SK-N-SH (cell line): ENCODE data around the gene HK1. TPM values are rescaled to one million over a fixed set of nuclear protein-coding genes. Genes with fewer than 3 reads are reported as not detected.
A peak's percentile ranks its signal among the peaks of the same experiment; 100 is the strongest.

ENCODE experiments used
- CTCF ChIA-PET: fragments of 300-600, 350-600 bp; formaldehyde crosslinking; extraction: SDS; loops from one replicate; lab custom pipeline; 2021; lab: Yijun Ruan, JAX
- POLR2A ChIA-PET: fragments of 350-600 bp; sonication (Branson Sonifier 250); formaldehyde crosslinking; extraction: SDS; loops from one replicate; lab custom pipeline; 2020; ENCODE audit warnings: antibody characterized with exemption, inconsistent platforms; lab: Yijun Ruan, JAX
- DNase-seq: peaks from one replicate; pipeline ENCODE4 v3.0.0; 2012
- H2AFZ ChIP-seq: fragments of 200-600 bp; sonication (generic); 2 replicates; pipeline ENCODE4 v1.8.1; 2016; ENCODE audit warnings: antibody characterized with exemption, mild to moderate bottlenecking, low read depth
- H3F3A ChIP-seq: fragments of 200-600 bp; sonication (generic); replicated peaks from 2 replicates; pipeline ENCODE3; 2016; ENCODE audit warnings: antibody characterized with exemption, mild to moderate bottlenecking; ENCODE audit not compliant: insufficient read depth
- H3K27ac ChIP-seq, 2 experiments: fragments of 200-500 bp in 1 of 2; fragments of 200-600 bp in 1 of 2; sonication (Bioruptor generic) in 1 of 2; sonication (generic), shearing (Covaris generic) in 1 of 2; 2 replicates each; pipeline versions ENCODE4 v1.5.1 to v1.6.1; 2014 to 2016; ENCODE audit warnings: low read depth in 2 of 2, inconsistent platforms in 1 of 2, low read length in 1 of 2, mild to moderate bottlenecking in 1 of 2, mixed read lengths in 1 of 2
- H3K27me3 ChIP-seq: fragments of 200-600 bp; sonication (generic), shearing (Covaris generic); 2 replicates; pipeline ENCODE4 v1.6.1; 2016; ENCODE audit warnings: mixed run types; ENCODE audit not compliant: insufficient read depth
- H3K36me3 ChIP-seq, 2 experiments: fragments of 200-500 bp in 1 of 2; fragments of 200-600 bp in 1 of 2; sonication (Bioruptor generic) in 1 of 2; sonication (generic) in 1 of 2; replicated peaks in 1 of 2; 2 replicates each; pipeline versions ENCODE3 to v1.5.1; 2014 to 2016; ENCODE audit warnings: low read length in 1 of 2, mild to moderate bottlenecking in 1 of 2; ENCODE audit not compliant: insufficient read depth in 2 of 2, control insufficient read depth in 1 of 2
- H3K4me1 ChIP-seq, 2 experiments: fragments of 200-500 bp in 1 of 2; fragments of 200-600 bp in 1 of 2; sonication (Bioruptor generic) in 1 of 2; sonication (generic), shearing (Covaris generic) in 1 of 2; 2 replicates each; pipeline versions ENCODE4 v1.5.1 to v1.6.1; 2014 to 2016; ENCODE audit warnings: low read depth in 1 of 2, low read length in 1 of 2, mixed run types in 1 of 2; ENCODE audit not compliant: insufficient read depth in 2 of 2, control insufficient read depth in 1 of 2
- H3K4me2 ChIP-seq: fragments of 200-600 bp; sonication (generic), shearing (Covaris generic); 2 replicates; pipeline ENCODE4 v1.6.1; 2017; ENCODE audit warnings: mixed run types
- H3K4me3 ChIP-seq, 2 experiments: fragments of 200-500 bp in 1 of 2; fragments of 200-600 bp in 1 of 2; sonication (Bioruptor generic) in 1 of 2; sonication (generic), shearing (Covaris generic) in 1 of 2; 2 replicates each; pipeline versions ENCODE4 v1.5.1 to v1.8.1; 2014 to 2016; ENCODE audit warnings: low read depth in 2 of 2, inconsistent platforms in 1 of 2, low read length in 1 of 2, mild to moderate bottlenecking in 1 of 2, mixed read lengths in 1 of 2, moderate library complexity in 1 of 2
- H3K79me2 ChIP-seq: fragments of 200-600 bp; sonication (generic); 2 replicates; pipeline ENCODE4 v1.8.1; 2017; ENCODE audit warnings: mild to moderate bottlenecking; ENCODE audit not compliant: insufficient read depth
- H3K9ac ChIP-seq: fragments of 200-600 bp; sonication (generic); 2 replicates; pipeline ENCODE4 v1.6.1; 2017; ENCODE audit warnings: mixed run types
- H3K9me2 ChIP-seq: fragments of 200-600 bp; sonication (generic); 2 replicates; pipeline ENCODE4 v1.6.1; 2017; ENCODE audit warnings: mixed run types
- H3K9me3 ChIP-seq: fragments of 200-600 bp; sonication (generic); 2 replicates; pipeline ENCODE4 v1.6.1; 2017; ENCODE audit warnings: mixed run types, mild to moderate bottlenecking, moderate library complexity
- H4K20me1 ChIP-seq: fragments of 200-600 bp; sonication (generic); 2 replicates; pipeline ENCODE4 v1.6.1; 2017; ENCODE audit warnings: mild to moderate bottlenecking, mixed run types; ENCODE audit not compliant: insufficient read depth
- CHD2 ChIP-seq: fragments of 150-350 bp; IDR thresholded peaks from 2 replicates; pipeline ENCODE4 v1.6.1; 2018; ENCODE audit warnings: low read length; ENCODE audit not compliant: partially characterized antibody
- CTCF ChIP-seq: fragments of 200-600 bp; sonication (generic); IDR thresholded peaks from 2 replicates; pipeline ENCODE4 v1.6.1; 2017; ENCODE audit warnings: antibody characterized with exemption, mild to moderate bottlenecking, moderate library complexity
- ELF1 ChIP-seq: IDR thresholded peaks from 2 replicates; pipeline ENCODE4 v1.4.0; 2012
- EZH2phosphoT487 ChIP-seq: fragments of 200-600 bp; sonication (generic); IDR thresholded peaks from 2 replicates; pipeline ENCODE4 v1.6.1; 2017; ENCODE audit warnings: low read depth, mixed run types, mild to moderate bottlenecking, antibody characterized with exemption, moderate library complexity, borderline replicate concordance
- FOSL2 ChIP-seq: IDR thresholded peaks from 2 replicates; pipeline ENCODE4 v1.4.0; 2012; ENCODE audit warnings: low read depth, mild to moderate bottlenecking, moderate library complexity, borderline replicate concordance
- GATA2 ChIP-seq: sonication (generic); formaldehyde crosslinking; IDR thresholded peaks from 2 replicates; pipeline ENCODE4 v1.5.0; 2020; ENCODE audit warnings: mild to moderate bottlenecking, missing genetic modification reagents
- MAX ChIP-seq: IDR thresholded peaks from 2 replicates; pipeline ENCODE4 v1.4.0; 2012; ENCODE audit warnings: low read depth
- MXI1 ChIP-seq: IDR thresholded peaks from 2 replicates; pipeline ENCODE4 v1.6.1; 2012; ENCODE audit warnings: mild to moderate bottlenecking, low read depth, low read length, improper control_type of control experiment
- NRF1 ChIP-seq: IDR thresholded peaks from 2 replicates; pipeline ENCODE4 v1.6.1; 2012; ENCODE audit warnings: low read depth, mild to moderate bottlenecking, low read length
- PBX3 ChIP-seq: IDR thresholded peaks from 2 replicates; pipeline ENCODE4; 2012
- RAD21 ChIP-seq: IDR thresholded peaks from 2 replicates; pipeline ENCODE4 v1.6.1; 2012; ENCODE audit warnings: mild to moderate bottlenecking, low read length
- RCOR1 ChIP-seq: fragments of 150-350 bp; IDR thresholded peaks from 2 replicates; pipeline ENCODE4 v1.6.1; 2017; ENCODE audit warnings: antibody characterized with exemption, low read length
- RXRA ChIP-seq: IDR thresholded peaks from 2 replicates; pipeline ENCODE4 v1.4.0; 2012; ENCODE audit warnings: low read depth, mild to moderate bottlenecking, borderline replicate concordance
- SIN3A ChIP-seq: IDR thresholded peaks from 2 replicates; pipeline ENCODE4 v1.6.1; 2012; ENCODE audit warnings: low read depth, mild to moderate bottlenecking, low read length, moderate library complexity, borderline replicate concordance
- TAF1 ChIP-seq: IDR thresholded peaks from 2 replicates; pipeline ENCODE4 v1.6.1; 2012; ENCODE audit warnings: low read depth, mild to moderate bottlenecking, low read length, moderate library complexity, borderline replicate concordance
- TCF12 ChIP-seq: IDR thresholded peaks from 2 replicates; pipeline ENCODE4 v1.4.0; 2012
- YY1 ChIP-seq: IDR thresholded peaks from 2 replicates; pipeline ENCODE4 v1.4.0; 2012; ENCODE audit warnings: low read depth, mild to moderate bottlenecking
- ZBTB33 ChIP-seq: IDR thresholded peaks from 2 replicates; pipeline ENCODE4 v1.4.0; 2012; ENCODE audit warnings: low read depth, borderline replicate concordance
- whole genome bisulfite sequencing: methylation state at CpG from one replicate; pipeline ENCODE4 v1.1.6; 2017; ENCODE audit warnings: low lambda C conversion rate; 5-methylcytosine and 5-hydroxymethylcytosine counted together
- polyA plus RNA-seq, 3 experiments: library from polyadenylated mRNA; depleted of rRNA; stranded (reverse); fragments of >200 nt; gene quantifications; 2 replicates each; pipeline ENCODE4 v1.2.3, GENCODE V29; 2012

The HK1 gene
- polyA plus RNA-seq, 1 of the 3 experiments (the other 2 are of a cell fraction): 38.7 TPM

GRCh38 chr10:69377933-69378332 lies 99.6 kb downstream of the HK1 start:
- ChIA-PET POLR2A (no interaction called here), CTCF (no interaction called here)
- H3F3A ChIP-seq: peaks cover 10% of the 10 kb centered on the region
- peaks cover 34 to 36% of the 10 kb centered on the region in 2 experiments for H3K36me3 ChIP-seq
- H3K27ac ChIP-seq: peak overlapping the region in 1 of 2 experiments; percentile 49; a peak in 1 of 4 replicates
- 83% methylated on average over 3 of the region's 3 CpGs for WGBS
- no peak overlapping the region for H3K4me3 ChIP-seq
- no peak for DNase-seq
- H3K4me1 ChIP-seq: peaks cover 0 to 7% of the 10 kb centered on the region in 2 experiments; a peak in 3 of 4 replicates
- H3K4me2 ChIP-seq: no peak overlapping the region
- 0 out of 2 replicates have a peak, but pooled peaks cover 3% of the 10 kb centered on the region for H3K79me2 ChIP-seq
- no peaks in the 10 kb centered on the region for H3K27me3 ChIP-seq
- TF ChIP-seq ZBTB33: no peak
- no peak for TF ChIP-seq TAF1
- TF ChIP-seq RXRA: no peak
- TF ChIP-seq CHD2: no peak
- TF ChIP-seq RAD21: no peak
- TF ChIP-seq YY1: no peak
- no peak for TF ChIP-seq RCOR1
- TF ChIP-seq SIN3A: no peak
- no peak for TF ChIP-seq CTCF
- H3K9me2 ChIP-seq: no peaks in the 10 kb centered on the region
- H2AFZ ChIP-seq: no peak overlapping the region
- 0 out of 2 replicates have a peak, but pooled peaks cover under 1% of the 10 kb centered on the region for H4K20me1 ChIP-seq
- no peaks in the 10 kb centered on the region for H3K9me3 ChIP-seq
- no peak overlapping the region for H3K9ac ChIP-seq

GRCh38 chr10:69379800-69380199 lies 101.5 kb downstream of the HK1 start:
- POLR2A ChIA-PET: no interaction called here
- Histone ChIP-seq H3F3A (peaks cover 14% of the 10 kb centered on the region), H3K79me2 (no peaks in the 10 kb centered on the region), H3K4me1 (peaks cover 0 to 17% of the 10 kb centered on the region in 2 experiments; a peak in 3 of 4 replicates), H3K4me3 (no peak overlapping the region), H3K36me3 (peaks cover 39 to 44% of the 10 kb centered on the region in 2 experiments), H4K20me1 (peaks cover 7% of the 10 kb centered on the region), H3K9me2 (no peaks in the 10 kb centered on the region), H3K4me2 (no peak overlapping the region), H3K27me3 (no peaks in the 10 kb centered on the region), H2AFZ (no peak overlapping the region), H3K9me3 (no peaks in the 10 kb centered on the region), H3K27ac (no peak overlapping the region), H3K9ac (no peak overlapping the region)
- DNase-seq: no peak
- TF ChIP-seq EZH2phosphoT487 (no peak), TCF12 (no peak), GATA2 (CRISPR knock-in tag) (no peak), MAX (no peak), MXI1 (no peak), SIN3A (no peak), NRF1 (no peak), RCOR1 (no peak), ELF1 (no peak), PBX3 (no peak), FOSL2 (no peak)
- CTCF ChIA-PET: interaction anchor here (1.0 to 4.5 kb wide), 2 partner anchors 13 to 27 kb away, joined by 3 to 17 read pairs; no protein-coding TSS in a partner anchor
- 98% methylated on average over 16 of the region's 16 CpGs for WGBS
